SK-N-SH treated with all-trans-retinoic acid at 6 μM for 48 hours (cell line): ENCODE measurements around the gene KLK10.

Source experiments
- ATAC-seq: fragments of 200-7000 bp; cut with Tn5 transposase; 3 replicates; pipeline ENCODE4 v1.9.1; 2020; ENCODE audit warnings: mild to moderate bottlenecking, moderate library complexity
- ARNTL ChIP-seq: fragments of 450-650 bp; formaldehyde crosslinking; IDR thresholded peaks from 2 replicates; pipeline ENCODE4 v1.5.0; 2020; ENCODE audit warnings: low read depth, mild to moderate bottlenecking, moderate library complexity, borderline replicate concordance
- BACH2 ChIP-seq: fragments of 250-450 bp; sonication (Bioruptor Pico); IDR thresholded peaks from 2 replicates; pipeline ENCODE4 v1.9.0; 2021; ENCODE audit warnings: mild to moderate bottlenecking, borderline replicate concordance
- CSDC2 ChIP-seq: fragments of 250-450 bp; sonication (Bioruptor Pico); IDR thresholded peaks from 2 replicates; pipeline ENCODE4 v1.5.0; 2020; ENCODE audit warnings: mild to moderate bottlenecking, moderate library complexity
- ESRRG ChIP-seq: fragments of 250-450 bp; sonication (Bioruptor Pico); IDR thresholded peaks from 2 replicates; pipeline ENCODE4 v1.6.1; 2021; ENCODE audit warnings: mild to moderate bottlenecking
- GLIS3 ChIP-seq: fragments of 250-450 bp; sonication (Bioruptor Pico); IDR thresholded peaks from 2 replicates; pipeline ENCODE4 v1.5.0; 2020; ENCODE audit warnings: mild to moderate bottlenecking, moderate library complexity
- ISL1 ChIP-seq: fragments of 250-450 bp; sonication (Bioruptor Pico); IDR thresholded peaks from 2 replicates; pipeline ENCODE4 v2.1.2; 2022; ENCODE audit warnings: mild to moderate bottlenecking, moderate library complexity
- OSR1 ChIP-seq: fragments of 250-450 bp; sonication (Bioruptor Pico); IDR thresholded peaks from 2 replicates; pipeline ENCODE4 v1.8.0; 2022; ENCODE audit warnings: moderate library complexity, mild to moderate bottlenecking, inconsistent platforms
- PPARA ChIP-seq: fragments of 250-450 bp; sonication (Bioruptor Pico); IDR thresholded peaks from 2 replicates; pipeline ENCODE4 v1.5.0; 2020; ENCODE audit warnings: mild to moderate bottlenecking, borderline replicate concordance
- RARB ChIP-seq: fragments of 250-450 bp; sonication (Bioruptor Pico); IDR thresholded peaks from 2 replicates; pipeline ENCODE4 v1.8.0; 2021; ENCODE audit warnings: mild to moderate bottlenecking, moderate library complexity
- SNAI2 ChIP-seq: fragments of 250-450 bp; sonication (Bioruptor Pico); IDR thresholded peaks from 2 replicates; pipeline ENCODE4 v1.5.0; 2020; ENCODE audit warnings: mild to moderate bottlenecking, moderate library complexity
- TCF4 ChIP-seq: fragments of 250-450 bp; sonication (Bioruptor Pico); IDR thresholded peaks from 2 replicates; pipeline ENCODE4 v1.8.0; 2021; ENCODE audit warnings: mild to moderate bottlenecking, moderate library complexity, borderline replicate concordance
- TOX ChIP-seq: fragments of 250-450 bp; sonication (Bioruptor Pico); IDR thresholded peaks from 2 replicates; pipeline ENCODE4 v1.8.0; 2021; ENCODE audit warnings: mild to moderate bottlenecking, moderate library complexity, borderline replicate concordance
- ZC3H10 ChIP-seq: fragments of 250-450 bp; sonication (Bioruptor Pico); IDR thresholded peaks from 2 replicates; pipeline ENCODE4 v1.5.1; 2021; ENCODE audit warnings: mild to moderate bottlenecking, moderate library complexity
- ZFP3 ChIP-seq: fragments of 250-450 bp; sonication (Bioruptor Pico); IDR thresholded peaks from 2 replicates; pipeline ENCODE4 v1.5.0; 2020; ENCODE audit warnings: mild to moderate bottlenecking, moderate library complexity
- ZFP30 ChIP-seq: fragments of 450-650 bp; formaldehyde crosslinking; IDR thresholded peaks from 2 replicates; pipeline ENCODE4 v1.5.0; 2022; ENCODE audit warnings: mild to moderate bottlenecking, moderate library complexity
- ZNF565 ChIP-seq: fragments of 450-650 bp; formaldehyde crosslinking; conservative IDR thresholded peaks from 2 replicates; pipeline ENCODE4 v1.5.0; 2020; ENCODE audit warnings: low read depth, mild to moderate bottlenecking, moderate library complexity
- ZNF70 ChIP-seq: fragments of 450-650 bp; formaldehyde crosslinking; IDR thresholded peaks from 2 replicates; pipeline ENCODE4 v1.5.0; 2020; ENCODE audit warnings: mild to moderate bottlenecking, moderate library complexity
- ZNF8 ChIP-seq: fragments of 450-650 bp; formaldehyde crosslinking; IDR thresholded peaks from 2 replicates; pipeline ENCODE4 v1.5.0; 2020; ENCODE audit warnings: mild to moderate bottlenecking, moderate library complexity
- TF ChIP-seq, protein P1 (sequence below): fragments of 250-450 bp; sonication (Bioruptor Pico); IDR thresholded peaks from 2 replicates; pipeline ENCODE4 v1.8.0; 2021; ENCODE audit warnings: low read depth, mild to moderate bottlenecking, moderate library complexity, borderline replicate concordance
- TF ChIP-seq, protein P2 (sequence below): fragments of 250-450 bp; sonication (Bioruptor Pico); IDR thresholded peaks from 2 replicates; pipeline ENCODE4 v1.5.1; 2021; ENCODE audit warnings: mild to moderate bottlenecking, moderate library complexity
- TF ChIP-seq, protein P3 (sequence below): fragments of 250-450 bp; sonication (Bioruptor Pico); IDR thresholded peaks from 2 replicates; pipeline ENCODE4 v1.8.0; 2020; ENCODE audit warnings: mild to moderate bottlenecking, moderate library complexity, borderline replicate concordance
- TF ChIP-seq, protein P4 (sequence below): fragments of 250-450 bp; sonication (Bioruptor Pico); IDR thresholded peaks from 2 replicates; pipeline ENCODE4 v1.5.0; 2020; ENCODE audit warnings: mild to moderate bottlenecking, moderate library complexity
- TF ChIP-seq, protein P5 (sequence below): fragments of 250-450 bp; sonication (Bioruptor Pico); IDR thresholded peaks from 2 replicates; pipeline ENCODE4 v1.5.1; 2020; ENCODE audit warnings: low read depth, mild to moderate bottlenecking, moderate library complexity

KLK10 gene

DNA sequence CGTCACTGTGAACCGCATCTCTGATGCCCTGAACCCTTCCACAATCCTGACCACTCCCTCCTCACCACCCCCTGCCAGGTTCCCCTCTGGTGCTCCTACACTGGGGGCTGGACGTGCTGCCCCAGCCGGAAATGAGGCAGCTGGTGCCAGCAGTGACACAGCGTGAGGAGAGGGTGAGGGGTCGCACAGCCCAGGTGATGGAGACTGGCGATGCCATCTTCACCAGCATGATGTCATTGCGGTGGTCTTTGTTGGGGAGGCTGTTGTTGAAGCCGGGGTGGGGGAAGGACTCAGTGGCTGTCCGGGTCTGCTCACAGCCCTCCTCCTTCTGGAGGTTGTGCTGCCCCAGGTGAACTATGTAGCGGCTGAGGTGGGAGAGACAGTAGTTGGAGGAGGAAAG lies 4.4 kb upstream of the KLK10 start:
- TF ChIP-seq ZC3H10 (CRISPR knock-in tag) (no peak), ZNF70 (CRISPR knock-in tag) (no peak), BACH2 (no peak), ZFP3 (CRISPR knock-in tag) (no peak), OSR1 (CRISPR knock-in tag) (no peak), ISL1 (CRISPR knock-in tag) (no peak), ZNF8 (CRISPR knock-in tag) (no peak), GLIS3 (CRISPR knock-in tag) (no peak), ZNF565 (CRISPR knock-in tag) (no peak), RARB (CRISPR knock-in tag) (no peak), TCF4 (CRISPR knock-in tag) (no peak), PPARA (CRISPR knock-in tag) (no peak), CSDC2 (no peak), ESRRG (CRISPR knock-in tag) (no peak)
- TF ChIP-seq, protein P1, sequence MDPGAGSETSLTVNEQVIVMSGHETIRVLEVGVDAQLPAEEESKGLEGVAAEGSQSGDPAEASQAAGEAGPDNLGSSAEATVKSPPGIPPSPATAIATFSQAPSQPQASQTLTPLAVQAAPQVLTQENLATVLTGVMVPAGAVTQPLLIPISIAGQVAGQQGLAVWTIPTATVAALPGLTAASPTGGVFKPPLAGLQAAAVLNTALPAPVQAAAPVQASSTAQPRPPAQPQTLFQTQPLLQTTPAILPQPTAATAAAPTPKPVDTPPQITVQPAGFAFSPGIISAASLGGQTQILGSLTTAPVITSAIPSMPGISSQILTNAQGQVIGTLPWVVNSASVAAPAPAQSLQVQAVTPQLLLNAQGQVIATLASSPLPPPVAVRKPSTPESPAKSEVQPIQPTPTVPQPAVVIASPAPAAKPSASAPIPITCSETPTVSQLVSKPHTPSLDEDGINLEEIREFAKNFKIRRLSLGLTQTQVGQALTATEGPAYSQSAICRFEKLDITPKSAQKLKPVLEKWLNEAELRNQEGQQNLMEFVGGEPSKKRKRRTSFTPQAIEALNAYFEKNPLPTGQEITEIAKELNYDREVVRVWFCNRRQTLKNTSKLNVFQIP (CRISPR knock-in tag), result no peak
- TF ChIP-seq, protein P2, sequence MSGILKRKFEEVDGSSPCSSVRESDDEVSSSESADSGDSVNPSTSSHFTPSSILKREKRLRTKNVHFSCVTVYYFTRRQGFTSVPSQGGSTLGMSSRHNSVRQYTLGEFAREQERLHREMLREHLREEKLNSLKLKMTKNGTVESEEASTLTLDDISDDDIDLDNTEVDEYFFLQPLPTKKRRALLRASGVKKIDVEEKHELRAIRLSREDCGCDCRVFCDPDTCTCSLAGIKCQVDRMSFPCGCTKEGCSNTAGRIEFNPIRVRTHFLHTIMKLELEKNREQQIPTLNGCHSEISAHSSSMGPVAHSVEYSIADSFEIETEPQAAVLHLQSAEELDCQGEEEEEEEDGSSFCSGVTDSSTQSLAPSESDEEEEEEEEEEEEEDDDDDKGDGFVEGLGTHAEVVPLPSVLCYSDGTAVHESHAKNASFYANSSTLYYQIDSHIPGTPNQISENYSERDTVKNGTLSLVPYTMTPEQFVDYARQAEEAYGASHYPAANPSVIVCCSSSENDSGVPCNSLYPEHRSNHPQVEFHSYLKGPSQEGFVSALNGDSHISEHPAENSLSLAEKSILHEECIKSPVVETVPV, result no peak
- TF ChIP-seq, protein P3, sequence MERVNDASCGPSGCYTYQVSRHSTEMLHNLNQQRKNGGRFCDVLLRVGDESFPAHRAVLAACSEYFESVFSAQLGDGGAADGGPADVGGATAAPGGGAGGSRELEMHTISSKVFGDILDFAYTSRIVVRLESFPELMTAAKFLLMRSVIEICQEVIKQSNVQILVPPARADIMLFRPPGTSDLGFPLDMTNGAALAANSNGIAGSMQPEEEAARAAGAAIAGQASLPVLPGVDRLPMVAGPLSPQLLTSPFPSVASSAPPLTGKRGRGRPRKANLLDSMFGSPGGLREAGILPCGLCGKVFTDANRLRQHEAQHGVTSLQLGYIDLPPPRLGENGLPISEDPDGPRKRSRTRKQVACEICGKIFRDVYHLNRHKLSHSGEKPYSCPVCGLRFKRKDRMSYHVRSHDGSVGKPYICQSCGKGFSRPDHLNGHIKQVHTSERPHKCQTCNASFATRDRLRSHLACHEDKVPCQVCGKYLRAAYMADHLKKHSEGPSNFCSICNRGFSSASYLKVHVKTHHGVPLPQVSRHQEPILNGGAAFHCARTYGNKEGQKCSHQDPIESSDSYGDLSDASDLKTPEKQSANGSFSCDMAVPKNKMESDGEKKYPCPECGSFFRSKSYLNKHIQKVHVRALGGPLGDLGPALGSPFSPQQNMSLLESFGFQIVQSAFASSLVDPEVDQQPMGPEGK (CRISPR knock-in tag), result no peak
- TF ChIP-seq, protein P4, sequence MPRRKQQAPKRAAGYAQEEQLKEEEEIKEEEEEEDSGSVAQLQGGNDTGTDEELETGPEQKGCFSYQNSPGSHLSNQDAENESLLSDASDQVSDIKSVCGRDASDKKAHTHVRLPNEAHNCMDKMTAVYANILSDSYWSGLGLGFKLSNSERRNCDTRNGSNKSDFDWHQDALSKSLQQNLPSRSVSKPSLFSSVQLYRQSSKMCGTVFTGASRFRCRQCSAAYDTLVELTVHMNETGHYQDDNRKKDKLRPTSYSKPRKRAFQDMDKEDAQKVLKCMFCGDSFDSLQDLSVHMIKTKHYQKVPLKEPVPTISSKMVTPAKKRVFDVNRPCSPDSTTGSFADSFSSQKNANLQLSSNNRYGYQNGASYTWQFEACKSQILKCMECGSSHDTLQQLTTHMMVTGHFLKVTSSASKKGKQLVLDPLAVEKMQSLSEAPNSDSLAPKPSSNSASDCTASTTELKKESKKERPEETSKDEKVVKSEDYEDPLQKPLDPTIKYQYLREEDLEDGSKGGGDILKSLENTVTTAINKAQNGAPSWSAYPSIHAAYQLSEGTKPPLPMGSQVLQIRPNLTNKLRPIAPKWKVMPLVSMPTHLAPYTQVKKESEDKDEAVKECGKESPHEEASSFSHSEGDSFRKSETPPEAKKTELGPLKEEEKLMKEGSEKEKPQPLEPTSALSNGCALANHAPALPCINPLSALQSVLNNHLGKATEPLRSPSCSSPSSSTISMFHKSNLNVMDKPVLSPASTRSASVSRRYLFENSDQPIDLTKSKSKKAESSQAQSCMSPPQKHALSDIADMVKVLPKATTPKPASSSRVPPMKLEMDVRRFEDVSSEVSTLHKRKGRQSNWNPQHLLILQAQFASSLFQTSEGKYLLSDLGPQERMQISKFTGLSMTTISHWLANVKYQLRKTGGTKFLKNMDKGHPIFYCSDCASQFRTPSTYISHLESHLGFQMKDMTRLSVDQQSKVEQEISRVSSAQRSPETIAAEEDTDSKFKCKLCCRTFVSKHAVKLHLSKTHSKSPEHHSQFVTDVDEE, result no peak
- TF ChIP-seq, protein P5, sequence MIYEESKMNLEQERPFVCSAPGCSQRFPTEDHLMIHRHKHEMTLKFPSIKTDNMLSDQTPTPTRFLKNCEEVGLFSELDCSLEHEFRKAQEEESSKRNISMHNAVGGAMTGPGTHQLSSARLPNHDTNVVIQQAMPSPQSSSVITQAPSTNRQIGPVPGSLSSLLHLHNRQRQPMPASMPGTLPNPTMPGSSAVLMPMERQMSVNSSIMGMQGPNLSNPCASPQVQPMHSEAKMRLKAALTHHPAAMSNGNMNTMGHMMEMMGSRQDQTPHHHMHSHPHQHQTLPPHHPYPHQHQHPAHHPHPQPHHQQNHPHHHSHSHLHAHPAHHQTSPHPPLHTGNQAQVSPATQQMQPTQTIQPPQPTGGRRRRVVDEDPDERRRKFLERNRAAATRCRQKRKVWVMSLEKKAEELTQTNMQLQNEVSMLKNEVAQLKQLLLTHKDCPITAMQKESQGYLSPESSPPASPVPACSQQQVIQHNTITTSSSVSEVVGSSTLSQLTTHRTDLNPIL (CRISPR knock-in tag), result no peak
- ATAC-seq, result no peak

DNA sequence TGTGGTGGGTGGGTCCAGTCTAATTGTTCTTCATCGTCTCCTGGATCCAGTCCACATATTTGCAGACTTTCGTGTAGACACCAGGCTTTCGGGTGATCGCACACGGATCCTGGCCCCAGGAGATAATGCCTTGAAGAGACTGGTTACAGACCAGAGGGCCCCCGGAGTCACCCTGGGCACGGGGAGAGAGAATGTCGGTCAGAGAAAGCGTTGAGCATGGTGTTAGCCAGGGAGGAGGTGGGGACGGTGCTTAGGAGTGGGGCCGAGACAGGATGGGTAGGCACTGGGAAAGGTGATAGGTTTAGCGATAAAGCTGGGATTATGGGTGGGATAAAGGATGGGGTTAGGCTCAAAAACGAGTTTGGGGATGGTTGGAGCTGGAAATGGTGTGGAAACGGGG lies 3.0 kb upstream of the KLK10 start:
- no peak for TF ChIP-seq ESRRG (CRISPR knock-in tag)
- TF ChIP-seq, protein P1 (CRISPR knock-in tag), result no peak
- TF ChIP-seq RARB (CRISPR knock-in tag), result no peak
- no peak for TF ChIP-seq GLIS3 (CRISPR knock-in tag)
- TF ChIP-seq ZNF565 (CRISPR knock-in tag), result no peak
- TF ChIP-seq ZNF8 (CRISPR knock-in tag), result no peak
- TF ChIP-seq ZFP30 (CRISPR knock-in tag), result no peak
- TF ChIP-seq TOX (CRISPR knock-in tag), result no peak
- no peak for TF ChIP-seq ZFP3 (CRISPR knock-in tag)
- TF ChIP-seq CSDC2, result no peak
- no peak for TF ChIP-seq OSR1 (CRISPR knock-in tag)
- TF ChIP-seq, protein P5 (CRISPR knock-in tag), result no peak
- no peak for TF ChIP-seq ZNF70 (CRISPR knock-in tag)
- TF ChIP-seq SNAI2 (CRISPR knock-in tag), result no peak
- TF ChIP-seq, protein P2, result no peak
- no peak for TF ChIP-seq TCF4 (CRISPR knock-in tag)
- TF ChIP-seq ARNTL (CRISPR knock-in tag), result no peak
- TF ChIP-seq ZC3H10 (CRISPR knock-in tag), result no peak

More for the DNA sequence above, 3.0 kb upstream of the KLK10 start:
- no peak for ATAC-seq
